ENCODE measurements around the gene DOLPP1.

GRCh38 chr9:129097671-129098306 lies 16.9 kb downstream of the DOLPP1 start:
- TF ChIP-seq CTCF (IDR thresholded peaks at IDR 0.05; ENCODE audit: low read depth, low read length): no peak
- no peak for TF ChIP-seq EZH2phosphoT487 (IDR thresholded peaks at IDR 0.05; ENCODE audit: low read depth)

Data from OCI-LY3 (cell line).